Measurements from ENCODE around the gene SHISA7.

SHISA7 gene

GRCh38 chr19:55444646-55445045 lies 1.5 kb upstream of the SHISA7 start:
- in situ Hi-C loops (cut with MboI; ENCODE audit: low sequenced_read_pairs, unreplicated experiment), result no loop called here
- DNase-seq (ENCODE audit: low spot score), result no peak
- TF ChIP-seq CTCF (IDR thresholded peaks at IDR 0.05; ENCODE audit: borderline replicate concordance, control extremely low read depth, extremely low read depth, insufficient read depth, missing control alignments), result no peak

- in situ Hi-C loops (cut with MboI; ENCODE audit: low sequenced_read_pairs, unreplicated experiment), result no loop called here
- TF ChIP-seq CTCF (IDR thresholded peaks at IDR 0.05; ENCODE audit: borderline replicate concordance, control extremely low read depth, extremely low read depth, insufficient read depth, missing control alignments), result no peak
- no peak for DNase-seq (ENCODE audit: low spot score)
Measured at GRCh38 chr19:55443824-55444480, 852 bp upstream of the SHISA7 start.

GRCh38 chr19:55442372-55442961 lies 633 bp downstream of the SHISA7 start:
- in situ Hi-C loops (cut with MboI; ENCODE audit: low sequenced_read_pairs, unreplicated experiment), result no loop called here
- DNase-seq (ENCODE audit: low spot score), result no peak
- TF ChIP-seq CTCF (IDR thresholded peaks at IDR 0.05; ENCODE audit: borderline replicate concordance, control extremely low read depth, extremely low read depth, insufficient read depth, missing control alignments), result no peak

GRCh38 chr19:55441692-55442321 lies 1.3 kb downstream of the SHISA7 start:
- no peak for TF ChIP-seq CTCF (IDR thresholded peaks at IDR 0.05; ENCODE audit: borderline replicate concordance, control extremely low read depth, extremely low read depth, insufficient read depth, missing control alignments)
- in situ Hi-C loops (cut with MboI; ENCODE audit: low sequenced_read_pairs, unreplicated experiment), result no loop called here
- DNase-seq (ENCODE audit: low spot score), result no peak

GRCh38 chr19:55441319-55441691 lies 1.8 kb downstream of the SHISA7 start:
- DNase-seq (ENCODE audit: low spot score), result no peak
- in situ Hi-C loops (cut with MboI; ENCODE audit: low sequenced_read_pairs, unreplicated experiment), result no loop called here
- no peak for TF ChIP-seq CTCF (IDR thresholded peaks at IDR 0.05; ENCODE audit: borderline replicate concordance, control extremely low read depth, extremely low read depth, insufficient read depth, missing control alignments)

GRCh38 chr19:55440411-55441105 lies 2.5 kb downstream of the SHISA7 start:
- TF ChIP-seq CTCF (IDR thresholded peaks at IDR 0.05; ENCODE audit: borderline replicate concordance, control extremely low read depth, extremely low read depth, insufficient read depth, missing control alignments), result no peak
- DNase-seq (ENCODE audit: low spot score), result peak; percentile 73
- in situ Hi-C loops (cut with MboI; ENCODE audit: low sequenced_read_pairs, unreplicated experiment), result no loop called here

Data from GM13976 (cell line).